ENCODE data around the gene AAGAB.
"Not testable (repeated sequence)": the region's sequence is repeated elsewhere in the genome, so short reads cannot be mapped to it uniquely, and the experiment has no call there.

AAGAB gene

DNA sequence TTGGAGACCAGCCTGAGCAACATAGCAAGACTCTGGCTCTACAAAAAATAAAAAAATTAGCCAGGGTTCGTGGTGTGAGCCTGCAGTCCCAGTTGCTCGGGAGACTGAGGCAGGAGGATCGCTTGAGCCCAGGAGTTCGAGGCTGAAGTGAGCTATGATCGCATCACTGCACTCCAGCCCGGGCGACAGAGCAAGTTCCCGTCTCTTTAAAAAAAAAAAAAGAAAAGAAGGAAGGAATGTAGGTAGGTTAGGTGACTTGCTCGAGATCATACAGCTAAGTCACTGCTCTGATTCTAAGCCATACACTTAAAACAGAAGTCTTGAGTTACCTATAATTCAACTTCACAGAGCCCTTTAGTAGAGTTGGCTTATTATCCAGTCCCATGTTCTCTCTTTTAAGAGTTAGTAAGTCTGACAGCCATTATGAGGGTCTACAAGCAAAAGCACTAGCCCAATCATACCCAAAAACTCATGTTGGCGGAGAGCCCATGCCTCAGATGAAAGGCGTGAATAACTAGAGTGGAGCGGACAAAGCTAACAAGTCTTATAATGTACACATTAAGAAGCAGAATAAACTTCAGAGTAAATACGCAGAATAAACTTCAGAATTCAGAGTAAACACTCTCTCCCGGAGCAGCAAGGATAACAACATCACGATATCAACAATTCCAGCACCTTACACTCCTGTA, 768 bp downstream of the AAGAB start:
- no peak for DNase-seq (ENCODE audit: low read depth in 2 of 2)

DNA sequence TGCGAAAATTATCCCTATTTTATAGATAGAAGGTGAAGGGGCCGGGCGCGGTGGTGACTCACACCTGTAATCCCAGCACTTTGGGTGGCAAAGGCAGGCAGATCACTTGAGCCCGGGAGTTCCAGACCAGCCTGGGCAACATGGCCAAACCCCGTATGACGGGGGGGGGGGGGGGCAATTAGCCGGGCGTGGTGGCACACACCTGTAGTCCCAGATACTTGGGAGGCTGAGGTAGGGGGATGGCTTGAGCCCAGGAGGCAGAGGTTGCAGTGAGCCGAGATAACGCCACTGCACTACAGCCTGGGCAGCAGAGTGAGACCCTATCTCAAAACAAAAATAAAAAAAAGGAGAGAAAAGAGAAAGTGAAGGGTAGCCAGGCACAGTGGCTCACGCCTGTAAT, 1.4 kb downstream of the AAGAB start:
- DNase-seq (ENCODE audit: low read depth in 2 of 2): no peak

DNA sequence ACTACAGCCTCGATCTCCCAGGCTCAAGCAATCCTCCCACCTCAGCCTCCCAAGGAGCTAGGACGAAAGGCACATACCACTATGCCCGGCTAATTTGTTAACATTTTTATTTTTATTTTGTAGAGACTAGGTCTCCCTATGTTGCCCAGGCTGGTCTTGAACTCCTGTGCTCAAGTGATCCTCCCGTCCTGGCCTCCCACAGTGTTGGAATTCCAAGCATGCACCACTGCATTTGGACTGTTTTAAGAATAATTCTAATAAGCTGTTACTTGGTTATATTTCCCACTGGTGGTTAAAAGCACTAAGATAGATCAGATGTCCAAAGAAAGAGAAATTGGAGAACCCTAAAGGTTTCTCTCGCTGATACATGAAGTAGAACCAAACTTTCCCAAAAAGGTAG, 3.1 kb downstream of the AAGAB start:
- no peak for DNase-seq (ENCODE audit: low read depth in 2 of 2)

DNA sequence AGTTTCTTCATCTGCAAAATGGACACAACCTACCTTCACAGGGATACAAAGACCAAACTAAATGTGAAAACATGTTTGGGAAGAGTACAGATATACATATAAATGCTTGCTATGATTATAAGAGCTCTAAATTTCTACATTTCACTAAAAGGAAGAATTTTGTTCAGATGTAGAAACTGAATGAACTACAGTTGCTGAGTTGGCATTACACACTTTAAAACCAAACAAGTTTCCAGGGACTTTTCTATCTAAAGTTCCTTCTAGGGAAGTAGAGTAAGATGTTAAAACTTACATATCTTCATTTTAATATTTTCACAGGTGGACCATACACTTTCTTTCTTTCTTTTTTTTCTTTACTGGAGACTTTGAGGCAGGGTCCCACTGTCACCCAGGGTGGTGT, 4.6 kb downstream of the AAGAB start:
- DNase-seq (ENCODE audit: low read depth in 2 of 2): no peak

DNA sequence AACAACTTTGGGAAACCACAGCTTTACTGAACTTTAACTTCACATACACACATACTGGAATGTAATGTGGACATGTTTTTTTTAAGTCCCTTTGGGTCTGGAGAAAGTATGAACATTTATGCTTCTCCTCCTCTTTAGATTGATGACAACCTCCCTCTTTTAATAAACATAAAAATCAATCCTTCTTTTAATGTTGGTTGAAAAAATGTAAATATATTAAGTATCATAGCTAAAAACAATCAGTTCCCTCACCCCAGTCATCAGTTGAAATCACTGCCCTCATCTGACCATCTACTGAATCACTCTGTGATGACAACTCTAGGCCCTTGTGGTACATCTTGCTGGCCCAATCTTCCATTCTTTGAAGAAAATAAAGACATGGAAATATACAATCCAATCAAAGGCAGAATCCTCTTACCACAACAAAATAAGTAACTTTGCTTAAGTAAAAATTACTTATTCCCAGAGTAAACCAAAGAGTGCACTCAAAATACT, 6.4 kb downstream of the AAGAB start:
- no peak for DNase-seq (ENCODE audit: low read depth in 2 of 2)

DNA sequence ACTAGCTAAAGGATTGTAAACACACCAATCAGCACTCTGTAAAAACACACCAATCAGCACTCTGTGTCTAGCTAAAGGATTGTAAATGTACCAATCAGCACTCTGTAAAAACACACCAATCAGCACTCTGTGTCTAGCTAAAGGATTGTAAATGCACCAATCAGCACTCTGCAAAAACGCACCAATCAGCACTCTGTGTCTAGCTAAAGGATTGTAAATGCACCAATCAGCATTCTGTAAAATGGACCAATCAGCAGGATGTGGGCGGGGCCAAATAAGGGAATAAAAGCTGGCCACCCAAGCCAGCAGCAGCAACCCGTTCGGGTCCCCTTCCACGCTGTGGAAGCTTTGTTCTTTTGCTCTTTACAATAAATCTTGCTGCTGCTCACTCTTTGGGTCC, 7.9 kb downstream of the AAGAB start:
- DNase-seq (ENCODE audit: low read depth in 2 of 2): not testable (repeated sequence)

DNA sequence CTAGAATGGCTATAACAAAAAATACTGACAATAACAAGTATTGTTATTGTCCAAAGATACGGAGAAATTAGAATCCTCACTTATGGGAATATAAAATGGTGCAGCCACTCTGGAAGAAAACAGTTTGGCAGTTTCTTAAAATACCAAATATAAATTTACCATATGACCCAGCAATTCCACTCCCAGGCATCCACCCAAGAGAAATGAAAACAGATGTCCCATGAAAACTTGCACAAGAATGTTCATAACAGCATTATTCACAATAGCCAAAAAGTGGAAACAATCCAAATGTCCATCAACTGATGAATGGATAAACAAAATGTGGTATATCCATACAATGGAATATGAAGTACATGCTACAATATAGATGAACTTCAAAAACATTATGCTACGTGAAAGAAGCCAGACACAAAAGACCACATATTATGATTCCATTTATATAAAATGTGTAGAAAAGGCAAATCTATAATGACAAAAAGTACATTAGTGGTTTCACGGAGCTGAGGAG, 9.4 kb downstream of the AAGAB start:
- DNase-seq (ENCODE audit: low read depth in 2 of 2): no peak

DNA sequence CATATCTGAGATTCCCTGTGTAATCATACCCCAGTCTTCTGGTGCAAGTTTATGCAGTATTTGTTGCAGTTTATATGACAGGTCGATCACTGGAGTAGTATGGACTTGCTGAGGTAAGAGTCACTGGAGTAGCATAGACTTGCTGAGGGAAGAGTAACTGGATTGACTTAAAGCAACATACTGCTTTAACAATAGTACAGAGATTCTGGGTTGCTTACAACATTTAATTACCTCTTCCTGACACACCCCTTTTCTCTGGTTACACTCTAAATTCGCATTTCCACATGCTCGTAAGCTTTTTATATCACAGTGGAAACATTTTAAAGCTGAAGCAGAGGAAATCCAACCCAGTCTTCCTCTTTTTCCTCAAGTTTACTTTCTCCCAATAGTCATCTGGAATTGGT, 11.8 kb downstream of the AAGAB start:
- DNase-seq (ENCODE audit: low read depth in 2 of 2): no peak

DNA sequence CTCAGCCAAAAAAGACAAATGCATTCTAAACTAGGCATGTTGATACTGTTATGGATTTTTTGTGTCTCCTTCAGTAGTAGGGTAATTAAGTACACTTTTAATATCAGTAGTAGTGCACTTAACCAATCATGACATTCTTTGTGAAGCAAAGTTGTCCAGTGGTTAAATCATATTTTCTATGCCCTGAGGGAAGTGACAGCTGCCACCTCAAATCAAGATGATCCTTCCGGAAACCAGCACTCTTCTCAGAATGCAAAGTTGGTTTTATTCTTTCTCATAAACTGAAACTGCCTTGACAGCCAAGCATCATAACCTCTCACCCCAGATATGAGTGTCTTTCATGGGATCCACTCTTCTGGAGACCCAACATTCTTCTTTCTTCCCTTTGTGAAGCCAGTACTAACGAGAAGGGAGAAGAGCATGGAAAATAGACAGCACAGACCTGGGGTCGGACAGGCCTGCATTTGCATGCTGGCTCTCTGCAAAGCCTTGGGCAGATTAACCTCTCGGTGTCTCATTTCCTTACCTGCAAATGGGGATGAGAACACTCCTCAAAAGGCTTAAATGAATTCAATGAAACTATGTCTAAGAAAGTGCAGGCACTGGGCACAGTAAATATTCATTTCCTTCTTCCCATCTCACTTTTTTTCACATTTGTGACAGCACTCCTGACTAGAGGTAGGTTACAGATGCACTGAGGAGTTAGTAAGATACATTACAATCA, 13.2 kb downstream of the AAGAB start:
- no peak for DNase-seq (ENCODE audit: low read depth in 2 of 2)

DNA sequence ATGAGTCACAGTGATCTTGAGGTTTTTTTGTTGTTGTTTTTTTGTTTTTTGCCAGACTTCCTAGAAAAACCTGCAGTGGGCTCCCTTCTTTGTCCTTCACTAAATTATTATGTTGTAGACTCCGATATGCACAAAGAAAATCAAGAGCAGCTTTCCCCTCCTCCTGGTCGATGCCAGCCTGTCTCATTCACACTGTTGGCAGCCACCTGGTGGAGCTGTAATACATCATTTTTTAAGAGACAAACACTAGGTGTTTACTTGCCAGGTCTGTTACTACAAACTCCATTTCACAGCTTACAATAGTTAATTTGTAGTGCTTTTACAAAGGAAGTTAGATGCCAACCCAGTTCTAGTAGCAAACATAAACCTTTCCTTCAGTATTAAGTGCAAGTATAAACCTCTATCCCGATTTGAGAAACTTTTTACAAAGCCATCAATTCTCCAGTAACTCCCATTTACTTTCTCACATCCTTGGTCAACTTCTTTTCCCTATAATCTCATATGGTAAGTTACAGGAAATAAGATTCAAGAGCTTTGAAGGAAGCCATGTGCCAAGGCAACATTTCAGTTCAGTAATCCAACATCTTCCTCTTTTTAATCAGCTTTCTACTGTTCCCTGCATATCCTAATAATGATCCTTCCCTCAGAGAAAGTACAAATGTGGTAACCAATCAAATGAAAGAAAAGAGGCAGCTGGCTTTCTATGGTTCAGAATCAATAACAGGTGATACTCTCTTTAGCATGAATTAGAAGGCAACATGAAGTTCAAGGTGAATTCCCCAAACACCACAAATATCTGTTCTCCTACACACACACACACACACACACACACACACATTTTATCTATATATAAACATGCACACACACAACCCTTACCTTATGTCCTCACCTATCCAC, 14.0 kb downstream of the AAGAB start:
- no peak for DNase-seq (ENCODE audit: low read depth in 2 of 2)

DNA sequence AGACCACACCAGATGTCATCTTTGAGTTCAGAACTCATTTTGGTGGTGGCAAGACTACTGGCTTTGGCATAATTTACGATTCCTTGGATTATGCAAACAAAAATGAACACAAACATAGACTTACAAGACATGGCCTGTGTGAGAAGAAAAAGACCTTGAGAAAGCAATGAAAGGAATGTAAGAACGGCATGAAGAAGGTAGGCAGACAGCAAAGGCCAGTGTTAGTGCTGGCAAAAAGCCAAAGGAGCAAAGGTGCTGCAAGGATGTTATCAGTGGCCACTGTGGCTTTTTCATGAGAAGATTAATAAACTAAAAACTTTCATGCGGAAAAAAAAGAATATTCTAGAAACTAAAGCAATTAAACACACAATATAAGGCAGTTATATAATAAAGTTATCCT, 21.9 kb downstream of the AAGAB start:
- no peak for DNase-seq (ENCODE audit: low read depth in 2 of 2)

DNA sequence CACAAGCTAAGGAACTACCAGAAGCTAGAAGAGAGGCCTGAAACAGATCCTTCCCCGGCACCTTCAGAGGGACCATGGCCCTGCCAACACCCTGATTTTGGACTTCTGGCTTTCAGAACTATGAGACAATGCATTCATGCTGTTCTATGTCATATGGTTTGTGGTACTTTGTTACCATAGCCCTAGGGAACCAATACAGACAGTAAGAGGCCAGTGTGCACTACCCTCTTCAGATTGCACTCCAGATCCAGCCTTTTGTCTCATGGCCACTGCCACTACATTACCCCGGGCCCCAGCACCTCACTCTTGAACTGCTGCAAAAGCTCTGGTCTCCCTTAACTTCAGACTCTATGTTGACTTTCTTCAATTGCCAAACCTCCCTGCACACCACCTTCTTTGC, 24.0 kb downstream of the AAGAB start:
- no peak for DNase-seq (ENCODE audit: low read depth in 2 of 2)

DNA sequence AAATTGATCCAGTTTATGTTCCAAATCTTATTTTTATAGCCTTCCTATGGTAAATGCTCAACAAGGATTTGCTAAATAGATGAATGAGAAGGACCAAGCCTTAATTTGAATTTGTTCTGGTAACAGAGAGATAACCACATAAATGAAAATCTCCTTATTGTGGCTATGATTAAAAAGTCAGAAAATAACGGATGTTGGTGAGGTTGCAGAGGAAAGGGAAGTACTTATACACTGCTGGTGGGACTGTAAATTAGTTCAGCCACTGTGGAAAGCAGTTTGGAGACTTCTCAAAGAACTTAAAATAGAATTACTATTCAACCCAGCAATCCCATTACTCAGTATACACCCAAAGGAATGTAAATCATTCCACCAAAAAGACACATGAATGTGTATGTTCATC, 26.2 kb downstream of the AAGAB start:
- DNase-seq (ENCODE audit: low read depth in 2 of 2): no peak

DNA sequence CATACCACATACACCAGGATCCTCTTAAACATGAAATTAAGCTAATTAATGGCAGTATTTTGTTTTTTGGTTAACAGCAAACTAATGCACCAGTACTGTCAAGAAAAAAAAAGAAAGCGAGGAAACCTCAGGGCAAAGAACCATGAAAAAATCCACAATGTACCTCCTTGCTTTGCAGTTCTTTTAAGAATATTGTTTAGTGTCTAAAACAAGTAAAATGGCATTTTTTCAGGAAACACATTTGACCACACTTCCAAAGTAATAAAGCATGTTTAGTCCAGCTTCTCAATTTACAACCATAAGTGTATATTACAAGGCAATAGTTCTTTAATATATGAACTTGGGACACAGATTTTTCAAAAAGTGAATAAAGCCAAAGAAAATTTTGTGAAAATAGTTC, 26.6 kb downstream of the AAGAB start:
- DNase-seq (ENCODE audit: low read depth in 2 of 2): no peak

DNA sequence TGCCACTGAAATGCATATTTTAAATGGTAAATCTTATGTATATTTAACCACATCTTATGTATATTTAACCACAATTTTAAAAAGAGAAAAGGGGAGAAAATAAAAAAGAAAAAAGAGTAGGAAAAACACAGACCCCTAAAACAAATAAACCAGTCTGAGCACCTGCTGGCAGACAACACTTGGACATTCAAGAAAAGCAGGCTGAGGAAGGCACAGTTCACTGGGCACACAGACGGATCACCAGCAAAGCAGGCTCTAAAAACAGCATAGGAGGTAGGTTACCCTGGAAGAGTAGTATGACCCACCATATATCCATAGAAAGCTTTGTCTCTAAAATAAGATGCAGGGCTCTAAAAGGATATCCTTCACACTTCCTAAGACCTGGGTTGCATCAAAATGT, 27.0 kb downstream of the AAGAB start:
- DNase-seq (ENCODE audit: low read depth in 2 of 2): no peak

DNA sequence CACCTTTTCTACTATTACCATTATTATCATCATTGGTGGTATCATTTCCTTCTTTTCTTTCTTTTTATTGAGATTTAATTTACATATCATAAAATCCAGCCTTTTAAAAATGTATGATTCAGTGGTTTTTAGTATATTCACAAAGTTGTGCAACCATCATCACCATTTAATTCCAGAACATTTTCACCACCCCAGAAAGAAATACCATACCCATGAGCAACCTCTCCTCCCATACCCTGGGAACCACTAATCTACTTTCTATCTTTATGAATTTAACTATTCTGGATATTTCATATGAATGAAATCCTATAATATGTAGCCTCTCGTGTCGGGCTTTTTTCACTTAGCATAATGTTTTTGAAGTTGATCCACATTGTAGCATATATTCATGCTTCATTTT, 29.1 kb downstream of the AAGAB start:
- DNase-seq (ENCODE audit: low read depth in 2 of 2): no peak

DNA sequence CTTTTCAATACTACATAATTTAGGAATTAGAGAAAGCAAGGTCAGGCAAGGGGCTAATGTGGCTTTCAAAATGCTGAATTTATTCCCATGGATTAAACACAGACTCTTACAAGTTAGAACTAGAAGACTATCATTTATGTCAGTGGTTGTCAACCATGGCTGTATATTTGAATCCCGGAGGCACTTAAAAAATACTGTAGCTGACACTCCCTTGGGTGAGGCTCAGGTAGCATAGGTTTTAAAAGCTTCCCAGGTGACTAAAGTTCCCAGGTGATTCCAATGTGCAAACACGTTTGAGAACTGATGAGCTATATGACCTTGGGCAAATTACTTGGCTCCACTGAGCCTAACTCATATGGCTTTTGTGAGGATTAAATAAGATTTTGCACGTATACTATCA, 29.6 kb downstream of the AAGAB start:
- no peak for DNase-seq (ENCODE audit: low read depth in 2 of 2)

DNA sequence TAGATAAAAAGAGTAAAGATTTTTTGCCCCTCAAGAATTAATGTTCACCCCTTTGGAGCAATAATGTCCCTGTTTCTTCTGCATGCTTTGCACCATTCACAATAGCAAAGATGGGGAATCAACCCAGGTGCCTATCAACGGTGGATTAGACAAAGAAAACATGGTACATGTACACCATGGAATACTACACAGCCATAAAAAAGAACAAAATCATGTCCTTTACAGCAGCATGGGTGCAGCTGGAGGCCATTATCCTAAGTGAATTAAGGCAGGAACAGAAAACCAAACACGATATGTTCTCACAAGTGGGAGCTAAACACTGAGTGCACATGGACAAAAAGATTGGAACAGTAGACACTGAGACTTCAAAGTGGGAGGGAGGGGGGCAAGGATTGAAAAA, 35.2 kb downstream of the AAGAB start:
- DNase-seq (ENCODE audit: low read depth in 2 of 2): no peak

DNA sequence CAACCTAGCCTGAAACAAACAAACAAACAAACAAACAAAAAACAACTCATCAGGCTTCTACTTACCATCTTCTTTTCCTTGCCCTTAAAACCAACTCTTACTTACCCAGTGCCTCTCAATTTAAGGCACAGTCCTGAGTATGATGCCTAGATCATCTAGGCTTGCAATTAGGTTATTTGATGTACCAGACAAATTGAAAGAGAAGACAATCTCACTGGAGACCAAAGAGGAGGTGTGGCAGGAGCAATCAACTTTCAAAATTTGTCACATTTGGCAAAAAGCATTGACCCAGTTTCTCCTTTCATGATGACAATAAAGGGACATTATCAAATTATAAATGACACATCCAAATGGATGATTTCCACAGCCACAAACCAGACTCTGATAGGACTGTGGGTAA, 36.0 kb downstream of the AAGAB start:
- no peak for DNase-seq (ENCODE audit: low read depth in 2 of 2)

DNA sequence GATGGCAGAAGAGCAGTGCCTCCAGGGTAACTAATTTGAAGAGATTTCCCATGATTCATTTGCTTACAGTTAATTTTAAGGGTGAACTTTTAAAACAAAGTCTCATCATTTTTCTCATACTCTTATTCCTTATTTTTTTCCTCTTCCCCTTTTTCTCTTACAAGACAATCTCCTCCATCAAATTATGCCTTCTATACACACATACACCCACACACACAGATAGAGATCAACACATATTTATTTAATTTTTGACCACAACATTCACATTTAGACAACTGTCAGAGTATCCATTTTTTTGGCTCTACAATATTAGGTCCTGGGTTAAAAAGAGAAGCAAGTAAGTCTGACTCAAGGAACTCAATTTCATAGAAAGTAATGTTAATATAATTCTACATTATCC, 37.6 kb downstream of the AAGAB start:
- no peak for DNase-seq (ENCODE audit: low read depth in 2 of 2)

DNA sequence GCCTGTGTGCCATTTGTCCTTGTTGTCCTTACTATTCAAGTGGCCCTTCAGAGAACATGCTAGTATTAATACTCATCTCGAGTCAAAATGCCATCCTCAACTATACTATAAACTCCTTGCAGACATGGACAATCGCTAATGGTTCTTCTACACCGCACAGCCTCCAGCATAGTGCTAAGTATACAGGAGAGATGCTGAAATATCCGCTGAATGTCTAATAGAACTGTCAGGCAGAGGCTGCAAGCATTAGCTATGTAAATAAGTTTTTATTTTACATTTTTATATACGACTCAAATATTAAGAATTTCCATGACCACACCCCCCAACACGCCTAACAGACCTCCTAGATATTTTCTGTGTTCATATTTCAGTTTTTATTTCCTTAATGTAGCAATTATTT, 39.4 kb downstream of the AAGAB start:
- no peak for DNase-seq (ENCODE audit: low read depth in 2 of 2)

DNA sequence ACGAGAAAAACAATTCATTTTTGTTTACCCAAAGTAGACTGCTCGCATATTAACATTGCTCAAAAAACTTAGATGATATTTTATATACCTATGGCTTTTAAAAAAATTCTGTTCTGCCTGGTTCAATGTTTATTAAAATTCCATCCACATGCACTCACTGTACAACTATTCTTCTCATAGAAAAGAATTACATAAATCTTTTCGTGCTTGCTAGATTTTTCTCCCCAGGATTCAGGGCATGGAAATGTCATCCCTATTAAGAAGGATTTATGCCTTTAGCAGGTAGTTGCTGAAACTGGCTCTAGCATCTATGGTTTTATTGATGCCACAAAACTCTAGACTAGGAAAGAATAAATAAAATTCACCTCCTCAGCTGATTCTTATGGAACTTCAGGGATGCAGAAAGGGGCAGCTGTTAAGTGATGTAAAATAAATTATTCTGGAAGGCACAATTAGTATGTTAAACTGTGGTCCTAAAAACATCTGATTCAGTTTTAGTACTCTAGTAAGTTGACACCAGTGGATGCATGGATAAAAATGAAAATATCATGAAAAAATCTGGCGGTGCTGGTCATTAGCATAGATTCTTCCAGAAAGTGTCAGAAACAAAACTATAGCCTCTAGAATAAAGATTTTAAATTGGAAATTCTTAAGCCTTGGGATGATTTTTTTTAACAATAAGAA, 41.6 kb downstream of the AAGAB start:
- DNase-seq (ENCODE audit: low read depth in 2 of 2): no peak
